SU-DHL-6 (cell line): Measurements from ENCODE around the gene FBXO31.

Experiments
- CTCF ChIP-seq: fragments of 200-600 bp; sonication (generic); IDR thresholded peaks from one replicate; pipeline ENCODE4 v1.5.1; 2017; ENCODE audit warnings: antibody characterized with exemption, mild to moderate bottlenecking, low read length, moderate library complexity; ENCODE audit not compliant: insufficient read depth, poor library complexity, severe bottlenecking
- EZH2phosphoT487 ChIP-seq: fragments of 200-600 bp; sonication (generic), shearing (Covaris generic); conservative IDR thresholded peaks from 2 replicates; pipeline ENCODE4 v1.6.1; 2018; ENCODE audit warnings: mild to moderate bottlenecking, antibody characterized with exemption, low read length, moderate library complexity, mixed read lengths

- TF ChIP-seq EZH2phosphoT487, result no peak
- TF ChIP-seq CTCF, result no peak
Observed at GRCh38 chr16:87432330-87432915, 48.8 kb upstream of the FBXO31 start.
